Panc1 (cell line): ENCODE measurements around the gene FASTKD1. TPM values are rescaled to one million over a fixed set of nuclear protein-coding genes. Genes with fewer than 3 reads are reported as not detected.

Experiments
- total RNA-seq: library from RNA; stranded (reverse); gene quantifications from one replicate; pipeline ENCODE4 v1.2.1, GENCODE V29; 2021; ENCODE audit not compliant: unreplicated experiment

The FASTKD1 gene
- total RNA-seq, 1 experiment from 2014 or later = 37.2 TPM

Other genes starting within 250 kb of the FASTKD1 start
- gene LRP2, start 211.3 kb downstream of the FASTKD1 start, total RNA-seq = 0.10 TPM
- gene BBS5, start 94.4 kb downstream of the FASTKD1 start, total RNA-seq = 7.5 TPM
- 0.72 TPM for gene KLHL41, start 64.2 kb downstream of the FASTKD1 start, total RNA-seq
- gene PPIG, start 10.5 kb upstream of the FASTKD1 start, total RNA-seq = 46.5 TPM
- gene CFAP210, start 120.5 kb upstream of the FASTKD1 start, total RNA-seq = 0.23 TPM
- gene PHOSPHO2, start 120.6 kb upstream of the FASTKD1 start, total RNA-seq = 6.2 TPM
- 9.5 TPM for gene KLHL23, start 160.0 kb upstream of the FASTKD1 start, total RNA-seq
- 119 TPM for gene SSB, start 225.0 kb upstream of the FASTKD1 start, total RNA-seq